ENCODE measurements around the gene RUBCN.
A peak's percentile ranks its signal among the peaks of the same experiment; 100 is the strongest.
"Not testable (repeated sequence)": the region's sequence is repeated elsewhere in the genome, so short reads cannot be mapped to it uniquely, and the experiment has no call there.

Gene RUBCN

GRCh38 chr3:197657541-197658292, 79.0 kb downstream of the RUBCN start:
- not testable (repeated sequence) for DNase-seq (ENCODE audit: low spot score)

- DNase-seq (ENCODE audit: low spot score): not testable (repeated sequence)
Observed at GRCh38 chr3:197656960-197657359, 79.7 kb downstream of the RUBCN start.

DNA sequence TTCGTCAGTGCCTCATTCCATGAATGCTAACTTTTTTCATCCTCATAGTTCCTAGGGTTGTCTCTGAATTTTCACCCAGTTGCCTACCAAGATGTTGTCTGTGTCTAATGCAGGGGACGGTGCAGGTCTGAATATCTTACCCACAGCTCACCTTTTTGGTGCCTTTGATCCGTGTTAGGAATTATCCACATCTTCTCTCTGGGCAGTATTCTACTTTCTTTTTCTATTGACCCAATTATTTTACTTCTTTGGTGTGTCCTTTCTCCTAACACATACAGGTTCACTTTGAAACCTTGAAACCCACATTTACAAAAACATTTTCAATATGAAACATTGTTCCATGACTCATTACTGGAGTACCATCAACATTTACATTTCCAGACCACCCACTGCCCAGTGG, 80.6 kb downstream of the RUBCN start:
- DNase-seq (ENCODE audit: low spot score): not testable (repeated sequence)

GRCh38 chr3:197654998-197655330, 81.7 kb downstream of the RUBCN start:
- DNase-seq (ENCODE audit: low spot score): not testable (repeated sequence)

GRCh38 chr3:197654090-197654997, 82.4 kb downstream of the RUBCN start:
- DNase-seq (ENCODE audit: low spot score): not testable (repeated sequence)

DNA sequence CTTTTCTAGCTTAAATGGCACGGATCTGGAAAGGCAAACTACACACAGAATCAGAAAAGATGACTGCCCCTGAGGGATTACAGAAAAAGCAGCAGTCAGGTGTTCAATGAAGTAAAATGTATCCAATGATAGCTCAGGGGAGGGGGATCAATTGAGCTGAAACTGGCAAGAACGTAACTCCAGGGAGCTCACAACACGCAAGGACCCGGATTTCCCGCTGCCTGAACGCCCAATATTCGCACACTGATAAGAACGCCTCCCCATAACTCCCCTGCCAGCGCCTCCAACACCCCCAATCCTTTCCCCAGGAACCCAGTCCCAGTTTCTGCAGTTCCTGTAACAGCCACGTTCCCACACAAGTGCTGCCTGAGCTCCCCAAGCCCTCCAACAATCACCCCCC, 83.8 kb downstream of the RUBCN start:
- DNase-seq (ENCODE audit: low spot score): not testable (repeated sequence)

- not testable (repeated sequence) for DNase-seq (ENCODE audit: low spot score)
Observed at GRCh38 chr3:197647649-197648048, 89.1 kb downstream of the RUBCN start.

DNA sequence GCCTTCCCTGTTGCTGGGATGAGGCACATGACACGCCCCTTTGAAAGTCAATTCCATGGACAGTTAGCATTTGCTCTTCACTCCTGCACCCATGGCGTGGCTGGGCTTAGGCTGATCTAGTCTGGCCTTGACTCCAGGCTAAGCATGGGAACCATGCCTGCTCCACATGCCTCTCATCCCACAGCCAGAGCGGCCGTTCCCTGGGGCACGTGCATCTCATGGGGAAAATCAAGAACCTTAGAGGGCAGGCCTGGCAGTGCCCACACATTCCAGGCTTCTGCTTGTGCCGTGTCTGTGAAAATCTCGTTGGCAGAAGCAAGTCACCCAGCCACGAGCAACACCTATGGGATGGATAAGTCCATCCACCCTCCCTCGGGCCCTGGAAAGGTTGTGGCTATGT, 89.5 kb downstream of the RUBCN start:
- not testable (repeated sequence) for DNase-seq (ENCODE audit: low spot score)

DNA sequence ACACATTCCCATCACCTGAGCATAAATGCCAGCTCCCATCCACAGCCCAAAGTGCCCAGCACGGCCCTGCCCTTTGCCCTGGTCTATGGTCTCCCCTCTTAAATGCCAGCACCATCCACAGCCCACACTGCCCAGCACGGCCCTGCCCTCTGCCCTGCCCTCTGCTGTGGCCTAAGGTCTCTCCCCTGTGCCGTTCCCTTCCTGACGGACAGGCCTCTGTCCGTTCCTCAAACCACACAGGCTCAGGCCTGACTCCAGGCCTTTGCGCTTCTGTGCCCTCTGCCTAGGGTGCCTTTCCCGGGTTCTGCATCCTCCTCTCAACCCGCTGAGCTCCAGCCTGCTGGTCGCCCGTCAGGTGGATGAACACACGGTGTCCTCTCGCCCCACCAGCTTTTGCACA, 90.4 kb downstream of the RUBCN start:
- not testable (repeated sequence) for DNase-seq (ENCODE audit: low spot score)

- DNase-seq (ENCODE audit: low spot score): not testable (repeated sequence)
Observed at GRCh38 chr3:197637556-197637955, 99.1 kb downstream of the RUBCN start.

DNA sequence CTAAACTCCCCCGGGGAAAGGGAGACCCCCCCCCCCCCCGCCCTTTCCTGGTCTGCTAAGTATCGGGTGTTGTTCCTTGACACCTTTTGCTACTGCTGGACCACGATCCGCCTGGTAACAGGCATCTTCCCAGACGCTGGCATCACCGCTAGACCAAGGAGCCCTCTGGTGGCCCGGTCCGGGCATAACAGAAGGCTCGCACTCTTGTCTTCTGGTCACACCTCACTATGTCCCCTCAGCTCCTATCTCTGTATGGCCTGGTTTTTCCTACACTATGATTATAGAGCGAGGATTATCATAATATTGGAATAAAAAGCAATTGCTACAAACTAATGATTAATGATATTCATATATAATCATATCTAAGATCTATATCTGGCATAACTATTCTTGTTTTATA, 104.7 kb downstream of the RUBCN start:
- not testable (repeated sequence) for DNase-seq (ENCODE audit: low spot score)

GRCh38 chr3:197630766-197631165, 105.9 kb downstream of the RUBCN start:
- not testable (repeated sequence) for DNase-seq (ENCODE audit: low spot score)

- DNase-seq (ENCODE audit: low spot score): not testable (repeated sequence)
Observed at GRCh38 chr3:197629286-197629685, 107.4 kb downstream of the RUBCN start.

DNA sequence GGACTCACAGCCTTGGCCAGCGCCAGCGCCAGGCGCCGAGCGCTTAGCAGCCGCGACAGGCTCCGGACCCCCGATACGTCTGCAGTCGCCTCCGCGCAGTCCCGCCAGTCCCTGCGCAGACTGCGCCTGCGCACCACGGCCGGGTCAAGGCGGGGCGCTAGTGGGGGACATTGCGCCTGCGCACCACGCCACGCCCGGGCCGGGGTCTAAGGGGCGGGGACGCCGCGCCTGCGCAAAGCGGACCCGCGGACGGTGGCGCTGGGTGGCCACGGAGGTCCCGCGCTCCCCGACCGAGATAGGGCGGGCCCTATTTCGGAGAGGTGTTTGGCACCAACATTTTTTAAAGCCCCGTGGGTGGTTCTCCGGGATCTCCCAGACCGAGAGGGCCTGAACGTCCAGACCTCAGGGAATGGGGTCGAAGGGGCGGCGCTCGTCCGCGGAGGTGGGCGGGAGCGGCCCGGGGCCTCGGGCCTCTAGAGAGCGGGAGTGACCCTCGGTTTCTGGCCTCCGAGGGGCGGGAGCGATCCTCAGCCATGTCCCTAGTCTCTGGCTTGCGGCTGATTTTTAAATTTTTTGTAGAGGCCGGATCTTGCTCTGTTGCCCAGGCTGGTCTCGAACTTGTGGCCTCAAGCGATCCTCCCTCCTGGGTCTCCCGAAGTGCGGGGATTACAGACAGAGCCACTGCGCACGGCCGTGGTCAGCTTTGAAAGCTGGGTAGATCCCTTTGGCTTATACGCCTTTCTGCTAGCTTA, 108.8 kb downstream of the RUBCN start:
- peak; percentile 82 for DNase-seq (ENCODE audit: low spot score)

DNA sequence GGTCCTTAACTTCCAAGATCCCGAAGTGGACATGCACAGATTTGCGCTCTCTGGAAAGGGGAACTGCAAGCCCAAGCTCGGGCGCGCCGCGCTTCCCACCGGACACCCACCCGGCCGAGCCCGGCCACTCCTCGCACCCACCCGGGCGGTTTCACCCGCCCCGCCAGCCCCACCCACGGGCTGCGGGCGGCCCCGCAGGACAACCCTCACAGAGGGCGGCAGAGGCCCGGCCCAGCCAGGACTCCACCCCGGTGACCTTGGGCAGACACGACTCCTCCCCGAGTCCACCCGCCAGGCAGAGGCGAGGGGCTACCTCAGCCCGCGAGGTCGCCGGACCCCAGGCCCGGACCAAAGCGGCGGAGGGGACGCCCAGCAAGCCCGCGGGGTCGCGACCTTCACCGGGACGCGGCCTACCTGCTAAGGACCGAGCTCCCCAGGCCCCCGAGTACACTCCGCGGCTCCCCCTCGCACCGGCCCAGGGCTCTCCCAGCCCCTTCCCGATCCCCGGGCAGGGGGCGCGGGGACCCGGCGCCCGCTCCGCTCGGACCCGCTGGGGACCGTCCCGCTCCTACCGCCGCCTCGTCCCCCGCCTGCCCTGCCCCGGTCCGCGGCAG, 109.4 kb downstream of the RUBCN start:
- DNase-seq (ENCODE audit: low spot score): not testable (repeated sequence)

GRCh38 chr3:197626404-197627157, 110.1 kb downstream of the RUBCN start:
- not testable (repeated sequence) for DNase-seq (ENCODE audit: low spot score)

- not testable (repeated sequence) for DNase-seq (ENCODE audit: low spot score)
Observed at GRCh38 chr3:197621478-197621877, 115.2 kb downstream of the RUBCN start.

All from putamen (tissue), 1 donor.